ENCODE results near the gene MTG2. TPM values are rescaled to one million over a fixed set of nuclear protein-coding genes. Genes with fewer than 3 reads are reported as not detected.
A peak's percentile ranks its signal among the peaks of the same experiment; 100 is the strongest.

Gene MTG2
- total RNA-seq, 1 experiment from 2014 or later = 110 TPM

DNA sequence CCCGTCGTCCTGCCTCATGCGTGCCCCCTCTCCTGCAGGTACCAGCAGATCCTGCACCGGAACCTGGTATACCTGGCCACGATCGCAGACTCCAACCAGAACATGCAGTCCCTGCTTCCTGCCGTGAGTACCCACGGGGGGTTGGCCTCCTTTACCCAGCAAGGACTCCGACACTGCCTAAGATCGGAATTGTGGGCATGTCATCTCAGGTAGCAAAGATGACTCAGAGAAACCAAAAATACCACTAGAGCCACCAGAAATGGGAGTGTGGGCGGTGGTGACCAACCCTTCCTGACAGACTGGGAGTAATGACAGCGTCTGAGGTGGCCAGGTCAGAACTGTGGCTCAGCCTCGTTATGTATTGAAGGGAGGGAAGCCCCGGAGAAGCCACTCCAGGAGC, 23.0 kb upstream of the MTG2 start:
- H3K36me3 ChIP-seq (ENCODE audit: control insufficient read depth, insufficient read depth, low read length) = peaks cover 12% of the 10 kb centered on the region
- H3K27me3 ChIP-seq (replicated peaks; ENCODE audit: control insufficient read depth, insufficient read depth, low read length) = no peaks in the 10 kb centered on the region
- Mint-ChIP-seq H3K36me3 (ENCODE audit: insufficient read depth, unreplicated experiment) (peaks cover 65% of the 10 kb centered on the region), H3K9me3 (ENCODE audit: unreplicated experiment) (no peaks in the 10 kb centered on the region), H3K4me1 (ENCODE audit: low read depth, unreplicated experiment) (peaks cover 11% of the 10 kb centered on the region), H3K4me3 (ENCODE audit: unreplicated experiment) (no peak overlapping the region), H3K27me3 (ENCODE audit: insufficient read depth, unreplicated experiment) (no peaks in the 10 kb centered on the region), H3K27ac (ENCODE audit: unreplicated experiment) (no peak overlapping the region)
- no peaks in the 10 kb centered on the region for H3K9me3 ChIP-seq
- BruUV-seq (replicated peaks) = no TSS peak
- intact Hi-C loops (cut with micrococcal nuclease; ENCODE audit: unreplicated experiment) = no loop called here
- ChIA-PET CTCF (interaction anchor here (0.7 kb wide), 1 partner anchor 80 kb away, joined by 4 read pairs; no protein-coding TSS in a partner anchor), POLR2A (no interaction called here)
- DNase-seq = peak in 1 of 2 experiments; percentile 52
- TF ChIP-seq, protein P1, sequence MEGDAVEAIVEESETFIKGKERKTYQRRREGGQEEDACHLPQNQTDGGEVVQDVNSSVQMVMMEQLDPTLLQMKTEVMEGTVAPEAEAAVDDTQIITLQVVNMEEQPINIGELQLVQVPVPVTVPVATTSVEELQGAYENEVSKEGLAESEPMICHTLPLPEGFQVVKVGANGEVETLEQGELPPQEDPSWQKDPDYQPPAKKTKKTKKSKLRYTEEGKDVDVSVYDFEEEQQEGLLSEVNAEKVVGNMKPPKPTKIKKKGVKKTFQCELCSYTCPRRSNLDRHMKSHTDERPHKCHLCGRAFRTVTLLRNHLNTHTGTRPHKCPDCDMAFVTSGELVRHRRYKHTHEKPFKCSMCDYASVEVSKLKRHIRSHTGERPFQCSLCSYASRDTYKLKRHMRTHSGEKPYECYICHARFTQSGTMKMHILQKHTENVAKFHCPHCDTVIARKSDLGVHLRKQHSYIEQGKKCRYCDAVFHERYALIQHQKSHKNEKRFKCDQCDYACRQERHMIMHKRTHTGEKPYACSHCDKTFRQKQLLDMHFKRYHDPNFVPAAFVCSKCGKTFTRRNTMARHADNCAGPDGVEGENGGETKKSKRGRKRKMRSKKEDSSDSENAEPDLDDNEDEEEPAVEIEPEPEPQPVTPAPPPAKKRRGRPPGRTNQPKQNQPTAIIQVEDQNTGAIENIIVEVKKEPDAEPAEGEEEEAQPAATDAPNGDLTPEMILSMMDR (IDR thresholded peaks at IDR 0.05; ENCODE audit: insufficient read depth in 1 of 2, low read depth in 1 of 2, low read length in 1 of 2, severe bottlenecking in 1 of 2, unreplicated experiment in 1 of 2) = no peak
- H3K4me3 ChIP-seq (ENCODE audit: low read depth, low read length) = no peak overlapping the region
- H3K4me1 ChIP-seq = peaks cover 24% of the 10 kb centered on the region

DNA sequence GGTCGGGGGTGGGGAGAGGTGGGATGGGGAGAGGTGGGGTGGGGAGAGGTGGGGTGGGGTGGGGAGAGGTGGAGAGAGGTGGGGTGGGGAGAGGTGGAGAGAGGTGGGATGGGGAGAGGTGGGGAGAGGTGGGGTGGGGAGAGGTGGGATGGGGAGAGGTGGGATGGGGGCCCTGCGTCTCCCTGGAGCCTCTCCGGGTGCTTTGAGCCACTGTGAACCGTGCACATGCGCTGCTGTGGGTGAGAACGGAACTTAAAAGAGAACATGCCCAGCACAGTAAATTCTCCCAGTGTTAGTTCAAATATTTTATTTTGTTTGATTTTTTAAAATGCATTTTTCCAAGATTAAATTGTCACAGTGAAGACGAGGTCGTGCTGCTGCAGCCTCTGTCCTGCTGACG, 22.6 kb upstream of the MTG2 start:
- Histone ChIP-seq H3K4me3 (ENCODE audit: low read depth, low read length) (no peak overlapping the region), H3K9me3 (no peaks in the 10 kb centered on the region), H3K36me3 (ENCODE audit: control insufficient read depth, insufficient read depth, low read length) (peaks cover 13% of the 10 kb centered on the region), H3K27me3 (replicated peaks; ENCODE audit: control insufficient read depth, insufficient read depth, low read length) (no peaks in the 10 kb centered on the region), H3K4me1 (peaks cover 19% of the 10 kb centered on the region)
- intact Hi-C loops (cut with micrococcal nuclease; ENCODE audit: unreplicated experiment) = no loop called here
- Mint-ChIP-seq H3K27me3 (ENCODE audit: insufficient read depth, unreplicated experiment) (no peaks in the 10 kb centered on the region), H3K4me1 (ENCODE audit: low read depth, unreplicated experiment) (peaks cover 11% of the 10 kb centered on the region), H3K4me3 (ENCODE audit: unreplicated experiment) (no peak overlapping the region), H3K9me3 (ENCODE audit: unreplicated experiment) (no peaks in the 10 kb centered on the region), H3K36me3 (ENCODE audit: insufficient read depth, unreplicated experiment) (peaks cover 67% of the 10 kb centered on the region), H3K27ac (ENCODE audit: unreplicated experiment) (no peak overlapping the region)
- ChIA-PET CTCF (interaction anchor here (0.6 to 0.7 kb wide), 2 partner anchors 69 to 79 kb away, joined by 3 to 4 read pairs; no protein-coding TSS in a partner anchor), POLR2A (no interaction called here)
- no TSS peak for BruUV-seq (replicated peaks)
- TF ChIP-seq, protein P1 (IDR thresholded peaks at IDR 0.05; ENCODE audit: insufficient read depth in 1 of 2, low read depth in 1 of 2, low read length in 1 of 2, severe bottlenecking in 1 of 2, unreplicated experiment in 1 of 2) = no peak
- no peak for DNase-seq

DNA sequence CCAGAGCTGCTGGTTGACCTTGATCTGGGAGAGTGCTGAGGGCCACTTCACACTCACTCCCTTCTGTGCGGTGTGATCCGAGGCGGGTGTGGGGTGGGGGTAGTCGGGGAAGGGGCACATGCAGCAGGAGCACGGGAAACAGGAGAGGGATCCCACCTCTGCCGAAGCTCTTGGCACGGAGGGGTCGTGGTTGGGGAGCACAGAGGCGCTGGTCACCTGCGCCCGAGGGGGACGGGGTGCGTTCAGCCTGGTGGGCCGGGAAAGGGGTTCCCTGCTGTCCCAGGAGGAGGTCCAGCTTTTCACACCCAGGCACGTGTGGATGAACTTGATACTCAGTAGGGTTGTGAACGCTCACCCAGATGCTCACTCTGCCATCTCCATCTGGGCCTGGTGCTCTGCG, 22.0 kb upstream of the MTG2 start:
- peaks cover 5% of the 10 kb centered on the region for H3K4me1 Mint-ChIP-seq (ENCODE audit: low read depth, unreplicated experiment)
- no peak for DNase-seq
- no peaks in the 10 kb centered on the region for H3K9me3 ChIP-seq
- BruUV-seq (replicated peaks) = no TSS peak
- no peaks in the 10 kb centered on the region for H3K9me3 Mint-ChIP-seq (ENCODE audit: unreplicated experiment)
- no peak overlapping the region for H3K27ac Mint-ChIP-seq (ENCODE audit: unreplicated experiment)
- TF ChIP-seq, protein P1 (IDR thresholded peaks at IDR 0.05; ENCODE audit: insufficient read depth in 1 of 2, low read depth in 1 of 2, low read length in 1 of 2, severe bottlenecking in 1 of 2, unreplicated experiment in 1 of 2) = no peak
- no peak overlapping the region for H3K4me3 Mint-ChIP-seq (ENCODE audit: unreplicated experiment)
- peaks cover 13% of the 10 kb centered on the region for H3K36me3 ChIP-seq (ENCODE audit: control insufficient read depth, insufficient read depth, low read length)
- no peaks in the 10 kb centered on the region for H3K27me3 Mint-ChIP-seq (ENCODE audit: insufficient read depth, unreplicated experiment)
- CTCF ChIA-PET = interaction anchor here (0.6 kb wide), 1 partner anchor 70 kb away, joined by 3 read pairs; no protein-coding TSS in a partner anchor
- H3K27me3 ChIP-seq (replicated peaks; ENCODE audit: control insufficient read depth, insufficient read depth, low read length) = no peaks in the 10 kb centered on the region
- peaks cover 15% of the 10 kb centered on the region for H3K4me1 ChIP-seq
- intact Hi-C loops (cut with micrococcal nuclease; ENCODE audit: unreplicated experiment) = no loop called here
- POLR2A ChIA-PET = no interaction called here
- no peak overlapping the region for H3K4me3 ChIP-seq (ENCODE audit: low read depth, low read length)
- peaks cover 70% of the 10 kb centered on the region for H3K36me3 Mint-ChIP-seq (ENCODE audit: insufficient read depth, unreplicated experiment)

Data from Caco-2 (cell line).